SK-N-SH (cell line): ENCODE data around the gene ODAD2.

ENCODE experiments used
- FOXM1 ChIP-seq: IDR thresholded peaks from 2 replicates; pipeline ENCODE4 v1.4.0; 2012; ENCODE audit warnings: low read depth, mild to moderate bottlenecking
- GATA2 ChIP-seq: sonication (generic); formaldehyde crosslinking; IDR thresholded peaks from 2 replicates; pipeline ENCODE4 v1.5.0; 2020; ENCODE audit warnings: mild to moderate bottlenecking, missing genetic modification reagents
- MXI1 ChIP-seq: IDR thresholded peaks from 2 replicates; pipeline ENCODE4 v1.6.1; 2012; ENCODE audit warnings: mild to moderate bottlenecking, low read depth, low read length, improper control_type of control experiment
- RAD21 ChIP-seq: IDR thresholded peaks from 2 replicates; pipeline ENCODE4 v1.6.1; 2012; ENCODE audit warnings: mild to moderate bottlenecking, low read length
- TAF1 ChIP-seq: IDR thresholded peaks from 2 replicates; pipeline ENCODE4 v1.6.1; 2012; ENCODE audit warnings: low read depth, mild to moderate bottlenecking, low read length, moderate library complexity, borderline replicate concordance
- TF ChIP-seq, protein P1 (sequence below): IDR thresholded peaks from 2 replicates; pipeline ENCODE4 v1.4.0; 2012; ENCODE audit warnings: low read depth
- TF ChIP-seq, protein P2 (sequence below): fragments of 200-600 bp; sonication (generic); IDR thresholded peaks from 2 replicates; pipeline ENCODE4 v1.6.1; 2017; ENCODE audit warnings: antibody characterized with exemption, mild to moderate bottlenecking, moderate library complexity
- TF ChIP-seq, protein P3 (sequence below): IDR thresholded peaks from 2 replicates; pipeline ENCODE4 v1.6.1; 2012; ENCODE audit warnings: mild to moderate bottlenecking, low read depth, low read length, moderate library complexity

DNA sequence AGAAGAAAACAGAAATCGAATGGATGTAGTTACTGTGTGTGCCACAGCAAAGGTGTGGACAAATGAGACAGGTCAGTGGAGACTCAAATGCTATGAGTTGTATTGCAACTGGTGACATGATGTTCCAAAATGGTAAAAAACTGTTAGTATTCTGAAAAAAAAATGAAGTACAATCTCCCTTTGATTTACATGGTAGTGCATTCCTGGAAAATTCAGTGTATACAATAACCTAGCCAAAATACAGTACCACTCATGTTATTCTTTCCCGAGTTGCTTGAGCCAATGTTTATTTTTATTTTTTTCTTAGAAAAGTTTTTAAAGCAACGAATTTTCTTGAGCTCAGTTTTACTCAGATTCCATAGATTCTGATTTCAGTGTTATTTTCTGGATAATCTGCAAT lies 47.7 kb upstream of the ODAD2 start:
- TF ChIP-seq, protein P1, sequence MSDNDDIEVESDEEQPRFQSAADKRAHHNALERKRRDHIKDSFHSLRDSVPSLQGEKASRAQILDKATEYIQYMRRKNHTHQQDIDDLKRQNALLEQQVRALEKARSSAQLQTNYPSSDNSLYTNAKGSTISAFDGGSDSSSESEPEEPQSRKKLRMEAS: no peak
- TF ChIP-seq RAD21 (no peak), FOXM1 (no peak), MXI1 (no peak), GATA2 (CRISPR knock-in tag) (no peak), TAF1 (no peak)
- TF ChIP-seq, protein P2, sequence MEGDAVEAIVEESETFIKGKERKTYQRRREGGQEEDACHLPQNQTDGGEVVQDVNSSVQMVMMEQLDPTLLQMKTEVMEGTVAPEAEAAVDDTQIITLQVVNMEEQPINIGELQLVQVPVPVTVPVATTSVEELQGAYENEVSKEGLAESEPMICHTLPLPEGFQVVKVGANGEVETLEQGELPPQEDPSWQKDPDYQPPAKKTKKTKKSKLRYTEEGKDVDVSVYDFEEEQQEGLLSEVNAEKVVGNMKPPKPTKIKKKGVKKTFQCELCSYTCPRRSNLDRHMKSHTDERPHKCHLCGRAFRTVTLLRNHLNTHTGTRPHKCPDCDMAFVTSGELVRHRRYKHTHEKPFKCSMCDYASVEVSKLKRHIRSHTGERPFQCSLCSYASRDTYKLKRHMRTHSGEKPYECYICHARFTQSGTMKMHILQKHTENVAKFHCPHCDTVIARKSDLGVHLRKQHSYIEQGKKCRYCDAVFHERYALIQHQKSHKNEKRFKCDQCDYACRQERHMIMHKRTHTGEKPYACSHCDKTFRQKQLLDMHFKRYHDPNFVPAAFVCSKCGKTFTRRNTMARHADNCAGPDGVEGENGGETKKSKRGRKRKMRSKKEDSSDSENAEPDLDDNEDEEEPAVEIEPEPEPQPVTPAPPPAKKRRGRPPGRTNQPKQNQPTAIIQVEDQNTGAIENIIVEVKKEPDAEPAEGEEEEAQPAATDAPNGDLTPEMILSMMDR: no peak
- TF ChIP-seq, protein P3, sequence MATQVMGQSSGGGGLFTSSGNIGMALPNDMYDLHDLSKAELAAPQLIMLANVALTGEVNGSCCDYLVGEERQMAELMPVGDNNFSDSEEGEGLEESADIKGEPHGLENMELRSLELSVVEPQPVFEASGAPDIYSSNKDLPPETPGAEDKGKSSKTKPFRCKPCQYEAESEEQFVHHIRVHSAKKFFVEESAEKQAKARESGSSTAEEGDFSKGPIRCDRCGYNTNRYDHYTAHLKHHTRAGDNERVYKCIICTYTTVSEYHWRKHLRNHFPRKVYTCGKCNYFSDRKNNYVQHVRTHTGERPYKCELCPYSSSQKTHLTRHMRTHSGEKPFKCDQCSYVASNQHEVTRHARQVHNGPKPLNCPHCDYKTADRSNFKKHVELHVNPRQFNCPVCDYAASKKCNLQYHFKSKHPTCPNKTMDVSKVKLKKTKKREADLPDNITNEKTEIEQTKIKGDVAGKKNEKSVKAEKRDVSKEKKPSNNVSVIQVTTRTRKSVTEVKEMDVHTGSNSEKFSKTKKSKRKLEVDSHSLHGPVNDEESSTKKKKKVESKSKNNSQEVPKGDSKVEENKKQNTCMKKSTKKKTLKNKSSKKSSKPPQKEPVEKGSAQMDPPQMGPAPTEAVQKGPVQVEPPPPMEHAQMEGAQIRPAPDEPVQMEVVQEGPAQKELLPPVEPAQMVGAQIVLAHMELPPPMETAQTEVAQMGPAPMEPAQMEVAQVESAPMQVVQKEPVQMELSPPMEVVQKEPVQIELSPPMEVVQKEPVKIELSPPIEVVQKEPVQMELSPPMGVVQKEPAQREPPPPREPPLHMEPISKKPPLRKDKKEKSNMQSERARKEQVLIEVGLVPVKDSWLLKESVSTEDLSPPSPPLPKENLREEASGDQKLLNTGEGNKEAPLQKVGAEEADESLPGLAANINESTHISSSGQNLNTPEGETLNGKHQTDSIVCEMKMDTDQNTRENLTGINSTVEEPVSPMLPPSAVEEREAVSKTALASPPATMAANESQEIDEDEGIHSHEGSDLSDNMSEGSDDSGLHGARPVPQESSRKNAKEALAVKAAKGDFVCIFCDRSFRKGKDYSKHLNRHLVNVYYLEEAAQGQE: no peak
